ENCODE results near the gene C18orf54. TPM values are rescaled to one million over a fixed set of nuclear protein-coding genes. Genes with fewer than 3 reads are reported as not detected.

C18orf54 gene
- polyA plus RNA-seq, 2 donors = 0.43 to 0.45 TPM

GRCh38 chr18:54405290-54405689 is 47.6 kb downstream of the C18orf54 start:
- Histone ChIP-seq H3K27ac (ENCODE audit: low read depth in 2 of 2, low read length in 1 of 2) (no peak overlapping the region), H3K9me3 (ENCODE audit: control insufficient read depth in 2 of 2, insufficient read depth in 1 of 2, low read depth in 1 of 2, low read length in 1 of 2) (no peaks in the 10 kb centered on the region), H3K36me3 (ENCODE audit: control insufficient read depth in 2 of 2, insufficient read depth in 2 of 2, low read length in 1 of 2) (no peaks in the 10 kb centered on the region), H3K4me3 (ENCODE audit: low read depth in 1 of 2, low read length in 2 of 2) (no peak overlapping the region), H3K27me3 (ENCODE audit: control insufficient read depth in 1 of 2, insufficient read depth in 2 of 2, low read length in 2 of 2) (no peaks in the 10 kb centered on the region), H3K4me1 (ENCODE audit: control insufficient read depth in 2 of 2, insufficient read depth in 2 of 2, low read length in 1 of 2) (no peaks in the 10 kb centered on the region)

- Histone ChIP-seq H3K27me3 (ENCODE audit: control insufficient read depth in 1 of 2, insufficient read depth in 2 of 2, low read length in 2 of 2) (no peaks in the 10 kb centered on the region), H3K4me3 (ENCODE audit: low read depth in 1 of 2, low read length in 2 of 2) (no peak overlapping the region), H3K36me3 (ENCODE audit: control insufficient read depth in 2 of 2, insufficient read depth in 2 of 2, low read length in 1 of 2) (no peaks in the 10 kb centered on the region), H3K4me1 (ENCODE audit: control insufficient read depth in 2 of 2, insufficient read depth in 2 of 2, low read length in 1 of 2) (no peaks in the 10 kb centered on the region), H3K27ac (ENCODE audit: low read depth in 2 of 2, low read length in 1 of 2) (no peak overlapping the region), H3K9me3 (ENCODE audit: control insufficient read depth in 2 of 2, insufficient read depth in 1 of 2, low read depth in 1 of 2, low read length in 1 of 2) (no peaks in the 10 kb centered on the region)
- WGBS, 2 donors = 70 to 74% methylated on average over 1 of the region's 1 CpG
These were observed 54.1 kb downstream of the C18orf54 start for GRCh38 chr18:54411781-54412180.

- no peak overlapping the region for H3K4me3 ChIP-seq (ENCODE audit: low read depth in 1 of 2, low read length in 2 of 2)
- no peak overlapping the region for H3K27ac ChIP-seq (ENCODE audit: low read depth in 2 of 2, low read length in 1 of 2)
- no peaks in the 10 kb centered on the region for H3K27me3 ChIP-seq (ENCODE audit: control insufficient read depth in 1 of 2, insufficient read depth in 2 of 2, low read length in 2 of 2)
- no peaks in the 10 kb centered on the region for H3K36me3 ChIP-seq (ENCODE audit: control insufficient read depth in 2 of 2, insufficient read depth in 2 of 2, low read length in 1 of 2)
- H3K9me3 ChIP-seq (ENCODE audit: control insufficient read depth in 2 of 2, insufficient read depth in 1 of 2, low read depth in 1 of 2, low read length in 1 of 2) = no peaks in the 10 kb centered on the region
- no peaks in the 10 kb centered on the region for H3K4me1 ChIP-seq (ENCODE audit: control insufficient read depth in 2 of 2, insufficient read depth in 2 of 2, low read length in 1 of 2)
- 82 to 85% methylated on average over 2 of the region's 2 CpGs for WGBS, 2 donors
These were observed 57.4 kb downstream of the C18orf54 start for GRCh38 chr18:54415086-54415485.

GRCh38 chr18:54416436-54416835 is 58.7 kb downstream of the C18orf54 start:
- Histone ChIP-seq H3K4me1 (ENCODE audit: control insufficient read depth in 2 of 2, insufficient read depth in 2 of 2, low read length in 1 of 2) (no peaks in the 10 kb centered on the region), H3K36me3 (ENCODE audit: control insufficient read depth in 2 of 2, insufficient read depth in 2 of 2, low read length in 1 of 2) (no peaks in the 10 kb centered on the region), H3K9me3 (ENCODE audit: control insufficient read depth in 2 of 2, insufficient read depth in 1 of 2, low read depth in 1 of 2, low read length in 1 of 2) (no peaks in the 10 kb centered on the region), H3K4me3 (ENCODE audit: low read depth in 1 of 2, low read length in 2 of 2) (no peak overlapping the region), H3K27ac (ENCODE audit: low read depth in 2 of 2, low read length in 1 of 2) (no peak overlapping the region), H3K27me3 (ENCODE audit: control insufficient read depth in 1 of 2, insufficient read depth in 2 of 2, low read length in 2 of 2) (no peaks in the 10 kb centered on the region)
- WGBS, 2 donors = 18 to 47% methylated on average over 3 of the region's 3 CpGs

- no peak overlapping the region for H3K27ac ChIP-seq (ENCODE audit: low read depth in 2 of 2, low read length in 1 of 2)
- no peaks in the 10 kb centered on the region for H3K36me3 ChIP-seq (ENCODE audit: control insufficient read depth in 2 of 2, insufficient read depth in 2 of 2, low read length in 1 of 2)
- H3K4me3 ChIP-seq (ENCODE audit: low read depth in 1 of 2, low read length in 2 of 2) = no peak overlapping the region
- H3K27me3 ChIP-seq (ENCODE audit: control insufficient read depth in 1 of 2, insufficient read depth in 2 of 2, low read length in 2 of 2) = no peaks in the 10 kb centered on the region
- WGBS, 2 donors = 33 to 38% methylated on average over 2 of the region's 2 CpGs
- H3K9me3 ChIP-seq (ENCODE audit: control insufficient read depth in 2 of 2, insufficient read depth in 1 of 2, low read depth in 1 of 2, low read length in 1 of 2) = no peaks in the 10 kb centered on the region
- H3K4me1 ChIP-seq (ENCODE audit: control insufficient read depth in 2 of 2, insufficient read depth in 2 of 2, low read length in 1 of 2) = no peaks in the 10 kb centered on the region
These were observed 66.1 kb downstream of the C18orf54 start for GRCh38 chr18:54423831-54424230.

- Histone ChIP-seq H3K9me3 (ENCODE audit: control insufficient read depth in 2 of 2, insufficient read depth in 1 of 2, low read depth in 1 of 2, low read length in 1 of 2) (no peaks in the 10 kb centered on the region), H3K4me1 (ENCODE audit: control insufficient read depth in 2 of 2, insufficient read depth in 2 of 2, low read length in 1 of 2) (no peaks in the 10 kb centered on the region), H3K36me3 (ENCODE audit: control insufficient read depth in 2 of 2, insufficient read depth in 2 of 2, low read length in 1 of 2) (no peaks in the 10 kb centered on the region), H3K27me3 (ENCODE audit: control insufficient read depth in 1 of 2, insufficient read depth in 2 of 2, low read length in 2 of 2) (no peaks in the 10 kb centered on the region), H3K4me3 (ENCODE audit: low read depth in 1 of 2, low read length in 2 of 2) (no peak overlapping the region), H3K27ac (ENCODE audit: low read depth in 2 of 2, low read length in 1 of 2) (no peak overlapping the region)
- 65 to 73% methylated on average over 2 of the region's 2 CpGs for WGBS, 2 donors
These were observed 68.5 kb downstream of the C18orf54 start for GRCh38 chr18:54426085-54426665.

Other genes with a start within 250 kb of the C18orf54 start
- gene MBD2, start 133.2 kb upstream of the C18orf54 start, polyA plus RNA-seq = 10 to 100 TPM; 55.0 to 55.6 TPM
- gene POLI, start 88.4 kb upstream of the C18orf54 start, polyA plus RNA-seq = 10 to 100 TPM in 1 of 2 donors, 1 to 10 TPM in 1; 4.9 to 14.2 TPM
- gene STARD6, start within 50 bp of the C18orf54 start, polyA plus RNA-seq = not detected
- gene DYNAP, start 233.3 kb downstream of the C18orf54 start, polyA plus RNA-seq = 10 to 100 TPM in 1 of 2 donors, 1 to 10 TPM in 1; 9.6 to 27.8 TPM